Measurements from ENCODE around the gene FNDC1. TPM values are rescaled to one million over a fixed set of nuclear protein-coding genes. Genes with fewer than 3 reads are reported as not detected.

The FNDC1 gene
- total RNA-seq, 1 experiment from 2014 or later = not detected

DNA sequence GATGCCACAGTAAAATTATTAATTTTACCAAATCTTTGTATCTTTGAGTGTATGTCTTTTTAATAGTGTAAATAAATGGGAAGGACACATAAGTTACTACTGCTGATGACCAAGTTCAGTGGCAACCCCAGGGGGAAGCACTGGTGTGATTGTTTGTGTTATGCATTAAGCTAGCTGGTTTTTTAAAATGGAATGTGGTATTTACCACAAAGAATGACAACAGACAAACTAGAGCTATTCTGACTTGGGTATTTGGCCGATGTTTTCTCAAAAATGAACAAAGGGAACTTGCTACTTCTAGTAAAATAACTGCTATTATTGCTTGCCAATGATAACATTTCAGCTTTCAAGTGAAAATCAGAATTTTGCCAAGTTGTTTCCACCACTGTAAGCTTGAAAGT, 2.9 kb downstream of the FNDC1 start:
- Histone ChIP-seq H3K9me2 (replicated peaks; ENCODE audit: low read length) (no peaks in the 10 kb centered on the region), H3K4me1 (ENCODE audit: insufficient read depth, low read length) (no peaks in the 10 kb centered on the region), H3K4me2 (ENCODE audit: low read length) (no peak overlapping the region), H3K4me3 (ENCODE audit: low read length) (no peak overlapping the region), H3K27me3 (ENCODE audit: low read length) (peaks cover 65% of the 10 kb centered on the region), H3F3A (ENCODE audit: low read length, unreplicated experiment) (no peaks in the 10 kb centered on the region), H4K20me1 (ENCODE audit: low read length) (no peaks in the 10 kb centered on the region), H3K9me3 (ENCODE audit: low read length) (no peaks in the 10 kb centered on the region), H3K27ac (ENCODE audit: low read length) (no peak overlapping the region), H3K79me2 (ENCODE audit: low read length) (no peaks in the 10 kb centered on the region), H3K36me3 (ENCODE audit: low read depth, low read length) (no peaks in the 10 kb centered on the region), H3K9ac (ENCODE audit: low read length) (no peak overlapping the region), H2AFZ (ENCODE audit: low read length) (no peak overlapping the region)
- no TSS peak for BruUV-seq (replicated peaks)
- ChIA-PET CTCF (no interaction called here), POLR2A (ENCODE audit: unreplicated experiment) (no interaction called here)
- intact Hi-C loops (cut with micrococcal nuclease) = no loop called here
- DNase-seq = no peak
- ATAC-seq = no peak
- no peak for TF ChIP-seq EZH2 (IDR thresholded peaks at IDR 0.05; ENCODE audit: low read length, unreplicated experiment)
- TF ChIP-seq, protein P1, sequence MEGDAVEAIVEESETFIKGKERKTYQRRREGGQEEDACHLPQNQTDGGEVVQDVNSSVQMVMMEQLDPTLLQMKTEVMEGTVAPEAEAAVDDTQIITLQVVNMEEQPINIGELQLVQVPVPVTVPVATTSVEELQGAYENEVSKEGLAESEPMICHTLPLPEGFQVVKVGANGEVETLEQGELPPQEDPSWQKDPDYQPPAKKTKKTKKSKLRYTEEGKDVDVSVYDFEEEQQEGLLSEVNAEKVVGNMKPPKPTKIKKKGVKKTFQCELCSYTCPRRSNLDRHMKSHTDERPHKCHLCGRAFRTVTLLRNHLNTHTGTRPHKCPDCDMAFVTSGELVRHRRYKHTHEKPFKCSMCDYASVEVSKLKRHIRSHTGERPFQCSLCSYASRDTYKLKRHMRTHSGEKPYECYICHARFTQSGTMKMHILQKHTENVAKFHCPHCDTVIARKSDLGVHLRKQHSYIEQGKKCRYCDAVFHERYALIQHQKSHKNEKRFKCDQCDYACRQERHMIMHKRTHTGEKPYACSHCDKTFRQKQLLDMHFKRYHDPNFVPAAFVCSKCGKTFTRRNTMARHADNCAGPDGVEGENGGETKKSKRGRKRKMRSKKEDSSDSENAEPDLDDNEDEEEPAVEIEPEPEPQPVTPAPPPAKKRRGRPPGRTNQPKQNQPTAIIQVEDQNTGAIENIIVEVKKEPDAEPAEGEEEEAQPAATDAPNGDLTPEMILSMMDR (conservative IDR thresholded peaks at IDR 0.05; ENCODE audit: low read depth, low read length) = no peak
- TF ChIP-seq EZH2phosphoT487 (IDR thresholded peaks at IDR 0.05; ENCODE audit: borderline replicate concordance, low read length) = no peak

DNA sequence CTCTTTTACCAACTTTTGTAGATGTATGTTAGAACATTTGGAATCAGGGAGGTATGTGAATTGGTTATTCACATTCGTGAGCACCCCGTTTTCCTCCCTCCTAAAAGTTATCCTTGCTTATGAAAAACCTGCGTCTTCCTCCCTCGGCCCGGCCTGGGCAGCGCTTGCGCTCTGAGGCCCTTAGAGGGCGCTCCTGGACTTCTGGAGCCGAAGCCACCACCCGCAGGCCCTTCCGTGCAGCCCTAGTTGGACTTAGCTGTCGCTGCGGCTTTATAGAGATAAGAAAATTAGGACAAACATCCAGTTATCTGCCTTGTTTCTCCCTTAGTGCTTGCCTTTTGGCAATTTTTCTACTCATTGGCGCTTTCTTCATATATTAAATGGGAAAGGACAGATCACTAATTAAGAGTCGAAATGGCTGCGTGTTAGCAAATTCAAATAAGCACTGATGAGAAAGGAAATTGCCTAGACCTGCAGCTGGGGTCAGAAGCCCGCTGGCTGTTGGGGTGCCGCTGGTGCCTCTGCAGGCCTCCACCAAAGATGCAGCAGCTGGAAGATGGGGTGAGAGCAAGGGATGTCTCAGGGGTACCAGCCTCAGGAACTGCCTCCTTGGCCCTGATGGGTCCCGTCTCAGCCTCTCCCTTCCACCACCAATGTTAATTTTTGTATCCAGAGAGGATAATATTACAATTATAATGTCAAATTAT, 5.2 kb downstream of the FNDC1 start:
- ATAC-seq = peak; percentile 92
- Histone ChIP-seq H3K4me1 (ENCODE audit: insufficient read depth, low read length) (no peaks in the 10 kb centered on the region), H3K79me2 (ENCODE audit: low read length) (no peaks in the 10 kb centered on the region), H3K27me3 (ENCODE audit: low read length) (peaks cover 83% of the 10 kb centered on the region), H3K4me3 (ENCODE audit: low read length) (no peak overlapping the region), H3F3A (ENCODE audit: low read length, unreplicated experiment) (no peaks in the 10 kb centered on the region), H3K4me2 (ENCODE audit: low read length) (no peak overlapping the region), H3K9ac (ENCODE audit: low read length) (no peak overlapping the region), H3K9me3 (ENCODE audit: low read length) (no peaks in the 10 kb centered on the region), H2AFZ (ENCODE audit: low read length) (no peak overlapping the region), H3K9me2 (replicated peaks; ENCODE audit: low read length) (no peaks in the 10 kb centered on the region), H4K20me1 (ENCODE audit: low read length) (no peaks in the 10 kb centered on the region), H3K36me3 (ENCODE audit: low read depth, low read length) (no peaks in the 10 kb centered on the region), H3K27ac (ENCODE audit: low read length) (no peak overlapping the region)
- peak; percentile 68 for DNase-seq
- POLR2A ChIA-PET (ENCODE audit: unreplicated experiment) = no interaction called here
- intact Hi-C loops (cut with micrococcal nuclease) = loop anchor here (1.0 to 2.0 kb wide), 2 partner anchors 435 to 480 kb away; no protein-coding TSS in a partner anchor
- TF ChIP-seq EZH2 (IDR thresholded peaks at IDR 0.05; ENCODE audit: low read length, unreplicated experiment) (no peak), EZH2phosphoT487 (IDR thresholded peaks at IDR 0.05; ENCODE audit: borderline replicate concordance, low read length) (no peak)
- TF ChIP-seq, protein P1 (conservative IDR thresholded peaks at IDR 0.05; ENCODE audit: low read depth, low read length) = peak; percentile 90
- CTCF ChIA-PET = interaction anchor here (0.6 to 1.9 kb wide), 2 partner anchors 480 to 1647 kb away, joined by 3 to 6 read pairs; no protein-coding TSS in a partner anchor
- no TSS peak for BruUV-seq (replicated peaks)

DNA sequence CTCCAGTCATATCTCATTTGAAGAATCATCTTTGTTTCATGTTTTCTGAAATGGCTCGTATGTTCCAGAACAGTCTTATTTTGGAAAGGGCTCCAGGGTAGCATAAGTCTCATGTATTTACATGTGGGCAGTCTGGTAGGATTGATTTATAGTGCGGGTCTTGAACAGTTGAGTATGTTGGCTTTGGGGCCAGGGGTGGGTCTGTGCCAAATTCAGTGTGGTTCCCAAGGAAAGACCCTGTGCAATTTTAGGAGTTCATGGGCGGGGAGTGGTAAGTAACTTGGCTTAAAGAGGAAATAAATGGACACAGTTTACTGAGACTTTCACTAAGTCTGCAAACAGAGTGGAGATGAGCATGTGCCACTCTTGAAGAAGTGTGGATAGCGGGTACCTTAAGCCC, 7.7 kb downstream of the FNDC1 start:
- ATAC-seq = no peak
- Histone ChIP-seq H3K27me3 (ENCODE audit: low read length) (peaks cover 71% of the 10 kb centered on the region), H3K36me3 (ENCODE audit: low read depth, low read length) (no peaks in the 10 kb centered on the region), H3K4me3 (ENCODE audit: low read length) (no peak overlapping the region), H3K9ac (ENCODE audit: low read length) (no peak overlapping the region), H3K9me2 (replicated peaks; ENCODE audit: low read length) (no peaks in the 10 kb centered on the region), H3K4me2 (ENCODE audit: low read length) (no peak overlapping the region), H3K4me1 (ENCODE audit: insufficient read depth, low read length) (no peaks in the 10 kb centered on the region), H2AFZ (ENCODE audit: low read length) (no peak overlapping the region), H3K27ac (ENCODE audit: low read length) (no peak overlapping the region), H3F3A (ENCODE audit: low read length, unreplicated experiment) (no peaks in the 10 kb centered on the region), H4K20me1 (ENCODE audit: low read length) (no peaks in the 10 kb centered on the region), H3K9me3 (ENCODE audit: low read length) (no peaks in the 10 kb centered on the region), H3K79me2 (ENCODE audit: low read length) (no peaks in the 10 kb centered on the region)
- no TSS peak for BruUV-seq (replicated peaks)
- no peak for DNase-seq
- ChIA-PET POLR2A (ENCODE audit: unreplicated experiment) (no interaction called here), CTCF (no interaction called here)
- intact Hi-C loops (cut with micrococcal nuclease) = no loop called here
- TF ChIP-seq, protein P1 (conservative IDR thresholded peaks at IDR 0.05; ENCODE audit: low read depth, low read length) = no peak
- TF ChIP-seq EZH2phosphoT487 (IDR thresholded peaks at IDR 0.05; ENCODE audit: borderline replicate concordance, low read length) = no peak
- TF ChIP-seq EZH2 (IDR thresholded peaks at IDR 0.05; ENCODE audit: low read length, unreplicated experiment) = no peak
